ENCODE measurements around the gene HSD17B7.
"Not testable (repeated sequence)": the region's sequence is repeated elsewhere in the genome, so short reads cannot be mapped to it uniquely, and the experiment has no call there.

Gene HSD17B7

GRCh38 chr1:162790303-162790984, at the start of gene HSD17B7:
Gene HSD17B7 (plus strand): TSS chr1:162790702. CDS start chr1:162790801, 99 bp downstream.
- H3K4me1 Mint-ChIP-seq (ENCODE audit: low read depth); H3K27me3 Mint-ChIP-seq; H3K9me3 Mint-ChIP-seq; H3K36me3 Mint-ChIP-seq (ENCODE audit: low read depth): not testable (repeated sequence)
- Mint-ChIP-seq H3K4me3 (peak within 1 kb of the TSS; percentile 88), H3K27ac (peak within 1 kb of the TSS; percentile 92)

DNA sequence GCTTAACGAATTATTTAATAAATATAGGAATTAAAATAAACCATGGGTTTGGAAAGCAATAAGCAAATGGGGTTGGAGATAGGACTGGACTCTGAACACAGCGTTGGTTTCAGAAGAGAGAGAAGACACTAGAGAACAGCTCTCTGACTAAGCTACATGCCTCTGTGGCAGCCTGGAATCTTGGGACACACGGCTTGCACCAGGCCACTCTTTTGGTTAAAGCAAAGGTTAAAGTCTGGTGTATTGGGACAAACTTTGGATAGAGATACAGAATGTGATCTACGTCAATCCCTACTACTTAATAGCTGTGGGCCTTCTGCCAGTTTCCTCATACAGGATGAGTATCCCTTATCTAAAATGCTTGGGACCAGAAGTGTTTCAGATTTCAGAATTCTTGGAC, 49.7 kb upstream of the HSD17B7 start:
- no peak overlapping the region for H3K4me3 Mint-ChIP-seq
- no peaks in the 10 kb centered on the region for H3K36me3 Mint-ChIP-seq (ENCODE audit: low read depth)
- H3K9me3 Mint-ChIP-seq, result no peaks in the 10 kb centered on the region
- no peaks in the 10 kb centered on the region for H3K27me3 Mint-ChIP-seq
- no peaks in the 10 kb centered on the region for H3K4me1 Mint-ChIP-seq (ENCODE audit: low read depth)
- H3K27ac Mint-ChIP-seq, result no peak overlapping the region

- Mint-ChIP-seq H3K27ac (no peak overlapping the region), H3K9me3 (no peaks in the 10 kb centered on the region), H3K36me3 (ENCODE audit: low read depth) (no peaks in the 10 kb centered on the region), H3K4me1 (ENCODE audit: low read depth) (no peaks in the 10 kb centered on the region), H3K4me3 (no peak overlapping the region), H3K27me3 (no peaks in the 10 kb centered on the region)
Measured at GRCh38 chr1:162741574-162741973, 48.9 kb upstream of the HSD17B7 start.

DNA sequence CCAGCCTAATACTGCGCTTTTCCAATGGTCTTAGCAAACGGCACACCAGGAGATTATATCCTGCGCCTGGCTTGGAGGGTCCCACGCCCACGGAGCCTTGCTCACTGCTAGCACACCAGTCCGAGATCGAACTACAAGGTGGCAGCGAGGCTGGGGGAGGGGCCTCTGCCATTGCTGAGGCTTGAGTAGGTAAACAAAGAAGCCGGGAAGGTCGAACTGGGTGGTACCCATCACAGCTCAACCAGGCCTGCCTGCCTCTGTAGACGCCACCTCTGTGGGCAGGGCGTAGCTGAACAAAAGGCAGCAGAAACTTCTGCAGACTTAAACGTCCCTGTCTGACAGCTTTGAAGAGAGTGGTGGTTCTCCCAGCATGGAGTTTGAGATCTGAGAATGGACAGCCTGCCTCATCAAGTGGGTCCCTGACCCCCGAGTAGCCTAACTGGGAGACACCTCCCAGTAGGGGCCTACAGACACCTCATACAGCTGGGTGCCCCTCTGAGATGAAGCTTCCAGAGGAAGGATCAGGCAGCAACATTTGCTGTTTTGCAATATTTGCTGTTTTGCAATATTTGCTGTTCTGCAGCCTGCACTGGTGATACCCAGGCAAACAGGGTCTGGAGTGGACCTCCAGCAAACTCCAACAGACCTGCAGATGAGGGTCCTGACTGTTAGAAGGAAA, 44.1 kb upstream of the HSD17B7 start:
- H3K36me3 Mint-ChIP-seq (ENCODE audit: low read depth); H3K9me3 Mint-ChIP-seq; H3K27ac Mint-ChIP-seq; H3K4me3 Mint-ChIP-seq; H3K27me3 Mint-ChIP-seq; H3K4me1 Mint-ChIP-seq (ENCODE audit: low read depth): not testable (repeated sequence)

- Mint-ChIP-seq H3K36me3 (ENCODE audit: low read depth) (no peaks in the 10 kb centered on the region), H3K27me3 (no peaks in the 10 kb centered on the region), H3K4me3 (no peak overlapping the region), H3K4me1 (ENCODE audit: low read depth) (no peaks in the 10 kb centered on the region), H3K9me3 (no peaks in the 10 kb centered on the region), H3K27ac (no peak overlapping the region)
Measured at GRCh38 chr1:162753001-162753658, 37.4 kb upstream of the HSD17B7 start.

- H3K36me3 Mint-ChIP-seq (ENCODE audit: low read depth), result no peaks in the 10 kb centered on the region
- H3K4me3 Mint-ChIP-seq, result no peak overlapping the region
- H3K4me1 Mint-ChIP-seq (ENCODE audit: low read depth), result no peaks in the 10 kb centered on the region
- H3K27me3 Mint-ChIP-seq, result no peaks in the 10 kb centered on the region
- H3K9me3 Mint-ChIP-seq, result no peaks in the 10 kb centered on the region
- H3K27ac Mint-ChIP-seq, result no peak overlapping the region
Measured at GRCh38 chr1:162753998-162754585, 36.4 kb upstream of the HSD17B7 start.

DNA sequence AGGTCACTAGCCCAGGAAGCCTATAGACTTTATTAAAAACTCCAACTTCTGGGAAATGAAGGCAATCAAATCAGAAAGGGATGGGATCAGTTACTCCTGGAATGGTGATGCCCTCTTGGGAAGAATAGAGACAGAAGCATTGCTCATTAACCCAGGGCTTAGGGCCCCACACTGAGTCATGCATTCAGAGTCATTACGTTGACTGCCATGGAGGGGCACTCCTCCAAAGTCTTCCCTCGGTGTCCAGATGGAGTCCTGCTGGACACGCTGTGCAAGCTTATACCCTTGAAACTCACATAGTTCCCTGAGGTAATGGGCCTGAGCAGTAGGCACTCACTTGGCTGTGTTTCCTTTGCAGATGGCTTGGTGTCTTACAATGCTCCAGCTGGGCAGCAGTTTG, 35.2 kb upstream of the HSD17B7 start:
- no peaks in the 10 kb centered on the region for H3K9me3 Mint-ChIP-seq
- H3K27me3 Mint-ChIP-seq, result no peaks in the 10 kb centered on the region
- H3K4me1 Mint-ChIP-seq (ENCODE audit: low read depth), result no peaks in the 10 kb centered on the region
- no peaks in the 10 kb centered on the region for H3K36me3 Mint-ChIP-seq (ENCODE audit: low read depth)
- H3K27ac Mint-ChIP-seq, result no peak overlapping the region
- no peak overlapping the region for H3K4me3 Mint-ChIP-seq

DNA sequence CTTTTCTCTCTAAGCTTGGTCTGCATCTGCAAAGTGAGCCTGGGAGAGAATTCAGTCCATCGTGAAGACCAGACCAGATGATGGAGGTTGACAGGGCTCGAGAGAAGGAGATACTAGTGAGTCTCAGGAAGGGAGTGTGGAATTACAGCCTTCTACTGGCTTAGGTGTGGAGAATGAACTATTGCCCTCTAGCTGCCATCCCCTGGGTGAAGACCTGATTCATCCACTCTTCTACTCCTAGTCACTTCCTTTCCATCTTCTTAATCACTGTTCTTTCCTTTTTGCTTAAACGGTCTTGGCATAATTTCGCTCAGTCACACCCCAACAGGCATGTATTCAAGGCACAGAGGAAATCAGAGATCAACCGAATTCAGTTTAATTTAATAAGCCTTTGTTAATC, 34.0 kb upstream of the HSD17B7 start:
- Mint-ChIP-seq H3K27me3 (no peaks in the 10 kb centered on the region), H3K27ac (no peak overlapping the region), H3K4me1 (ENCODE audit: low read depth) (no peaks in the 10 kb centered on the region), H3K36me3 (ENCODE audit: low read depth) (no peaks in the 10 kb centered on the region), H3K4me3 (no peak overlapping the region), H3K9me3 (no peaks in the 10 kb centered on the region)

- H3K4me1 Mint-ChIP-seq (ENCODE audit: low read depth), result no peaks in the 10 kb centered on the region
- H3K27ac Mint-ChIP-seq, result no peak overlapping the region
- no peaks in the 10 kb centered on the region for H3K9me3 Mint-ChIP-seq
- no peaks in the 10 kb centered on the region for H3K27me3 Mint-ChIP-seq
- no peaks in the 10 kb centered on the region for H3K36me3 Mint-ChIP-seq (ENCODE audit: low read depth)
- H3K4me3 Mint-ChIP-seq, result no peak overlapping the region
Measured at GRCh38 chr1:162757476-162757875, 33.0 kb upstream of the HSD17B7 start.

- H3K4me1 Mint-ChIP-seq (ENCODE audit: low read depth), result no peaks in the 10 kb centered on the region
- H3K27ac Mint-ChIP-seq, result no peak overlapping the region
- H3K27me3 Mint-ChIP-seq, result peaks cover 3% of the 10 kb centered on the region
- H3K9me3 Mint-ChIP-seq, result no peaks in the 10 kb centered on the region
- H3K36me3 Mint-ChIP-seq (ENCODE audit: low read depth), result no peaks in the 10 kb centered on the region
- no peak overlapping the region for H3K4me3 Mint-ChIP-seq
Measured at GRCh38 chr1:162765788-162766187, 24.7 kb upstream of the HSD17B7 start.

GRCh38 chr1:162772571-162773154, 17.8 kb upstream of the HSD17B7 start:
- H3K4me3 Mint-ChIP-seq, result no peak overlapping the region
- H3K27ac Mint-ChIP-seq, result no peak overlapping the region
- H3K27me3 Mint-ChIP-seq, result peaks cover 13% of the 10 kb centered on the region
- H3K9me3 Mint-ChIP-seq, result no peaks in the 10 kb centered on the region
- H3K36me3 Mint-ChIP-seq (ENCODE audit: low read depth), result no peaks in the 10 kb centered on the region
- H3K4me1 Mint-ChIP-seq (ENCODE audit: low read depth), result no peaks in the 10 kb centered on the region

DNA sequence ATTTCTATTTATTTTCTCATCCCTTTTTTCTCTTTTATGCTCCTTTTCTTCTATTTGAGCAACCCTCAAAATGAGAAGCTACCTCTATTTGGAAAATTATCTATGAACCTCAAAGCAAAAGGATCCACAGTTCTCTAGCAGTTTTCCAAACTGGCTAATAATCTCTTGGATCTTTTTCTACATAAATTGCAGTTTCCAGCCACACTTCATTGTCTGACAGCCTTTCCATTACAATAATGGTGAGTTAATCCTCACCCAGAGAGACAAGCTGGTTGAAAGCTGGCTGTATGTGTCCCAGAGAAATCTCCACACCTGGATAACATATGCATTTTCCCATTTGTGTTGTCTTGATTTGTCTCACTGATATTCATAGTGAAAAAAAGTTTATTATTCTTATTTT, 16.5 kb upstream of the HSD17B7 start:
- peaks cover 13% of the 10 kb centered on the region for H3K27me3 Mint-ChIP-seq

DNA sequence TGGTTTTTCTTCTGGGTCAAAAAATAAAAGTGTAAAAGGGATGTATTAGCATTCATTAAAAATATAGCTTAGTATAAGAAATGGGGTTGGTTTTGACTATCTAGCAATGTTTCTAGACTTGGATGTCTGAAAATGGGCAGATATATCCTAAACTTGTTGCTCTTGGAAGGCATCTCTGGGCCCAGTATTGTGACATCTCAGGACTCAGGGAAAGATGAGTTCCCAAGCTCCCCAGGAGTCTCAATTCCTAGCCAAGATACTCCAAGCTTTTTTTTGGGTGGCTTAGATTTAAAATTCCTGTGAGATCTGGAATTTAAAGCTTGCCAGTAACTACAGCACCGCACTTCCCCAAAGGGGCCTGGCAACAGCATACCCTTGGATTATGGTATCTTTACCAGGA, 11.5 kb upstream of the HSD17B7 start:
- Mint-ChIP-seq H3K9me3 (no peaks in the 10 kb centered on the region), H3K4me1 (ENCODE audit: low read depth) (no peaks in the 10 kb centered on the region), H3K36me3 (ENCODE audit: low read depth) (peaks cover 4% of the 10 kb centered on the region), H3K4me3 (no peak overlapping the region), H3K27ac (no peak overlapping the region), H3K27me3 (peaks cover 28% of the 10 kb centered on the region)

More for the DNA sequence above, 16.5 kb upstream of the HSD17B7 start:
- Mint-ChIP-seq H3K4me3 (no peak overlapping the region), H3K9me3 (no peaks in the 10 kb centered on the region), H3K36me3 (ENCODE audit: low read depth) (no peaks in the 10 kb centered on the region), H3K27ac (no peak overlapping the region), H3K4me1 (ENCODE audit: low read depth) (no peaks in the 10 kb centered on the region)

- Mint-ChIP-seq H3K36me3 (ENCODE audit: low read depth) (peaks cover 4% of the 10 kb centered on the region), H3K9me3 (no peaks in the 10 kb centered on the region), H3K4me1 (ENCODE audit: low read depth) (no peaks in the 10 kb centered on the region), H3K4me3 (no peak overlapping the region), H3K27me3 (peaks cover 24% of the 10 kb centered on the region), H3K27ac (no peak overlapping the region)
Measured at GRCh38 chr1:162782671-162783070, 7.8 kb upstream of the HSD17B7 start.

DNA sequence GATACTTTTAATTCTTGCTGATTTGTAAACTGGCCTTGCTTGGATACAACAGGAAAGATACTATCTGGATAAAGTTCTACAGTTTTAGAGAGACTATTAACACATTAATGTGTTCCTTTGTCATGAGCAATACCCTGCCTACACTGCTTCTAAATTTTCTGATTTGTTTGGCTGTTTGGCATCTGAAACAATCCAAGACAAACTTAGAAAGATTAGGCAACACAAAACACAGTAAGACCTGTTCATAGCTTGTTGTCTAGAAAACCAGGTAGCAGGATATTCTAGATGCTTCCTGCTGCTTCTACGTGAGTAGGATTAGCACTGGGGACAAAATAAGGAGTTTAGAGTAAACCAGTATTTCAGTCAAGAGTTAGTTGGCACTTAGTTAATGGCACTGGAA, 5.6 kb upstream of the HSD17B7 start:
- H3K36me3 Mint-ChIP-seq (ENCODE audit: low read depth); H3K4me3 Mint-ChIP-seq; H3K27ac Mint-ChIP-seq; H3K4me1 Mint-ChIP-seq (ENCODE audit: low read depth); H3K9me3 Mint-ChIP-seq: not testable (repeated sequence)
- H3K27me3 Mint-ChIP-seq, result peaks cover 23% of the 10 kb centered on the region

Data from stimulated activated naive CD8-positive, alpha-beta T cell treated with anti-CD3 and anti-CD28 coated beads, Interleukin-15, Interleukin-2, amounts not matched to agents 100 ng/mL and 50 ng/mL, for 24 hours (primary cell).